ENCODE results near the gene KCNAB1. TPM values are rescaled to one million over a fixed set of nuclear protein-coding genes. Genes with fewer than 3 reads are reported as not detected.

The KCNAB1 gene
- total RNA-seq, 4 donors from 2014 or later: 1.6 to 2.9 (median 2.3) TPM

- TF ChIP-seq CTCF (IDR thresholded peaks at IDR 0.05) (no peak), POLR2A (IDR thresholded peaks at IDR 0.05) (no peak)
- DNase-seq (ENCODE audit: low spot score in 2 of 2): no peak
- intact Hi-C loops (cut with DNase I; ENCODE audit: low total_unique reads): no loop called here
- WGBS, 2 donors: 60 to 76% methylated on average over 2 of the region's 2 CpGs
- no peak overlapping the region for H3K4me3 ChIP-seq (ENCODE audit: low read depth, poor library complexity, severe bottlenecking)
Measured at GRCh38 chr3:156299569-156299968, 179.2 kb downstream of the KCNAB1 start.

- WGBS, 2 donors: 84 to 91% methylated on average over 3 of the region's 3 CpGs
- TF ChIP-seq CTCF (IDR thresholded peaks at IDR 0.05): no peak
- TF ChIP-seq POLR2A (IDR thresholded peaks at IDR 0.05): no peak
- no peak overlapping the region for H3K4me3 ChIP-seq (ENCODE audit: low read depth, poor library complexity, severe bottlenecking)
- intact Hi-C loops (cut with DNase I; ENCODE audit: low total_unique reads): no loop called here
- no peak for DNase-seq (ENCODE audit: low spot score in 2 of 2)
Measured at GRCh38 chr3:156300371-156300770, 180.0 kb downstream of the KCNAB1 start.

- 56 to 59% methylated on average over 6 of the region's 6 CpGs for WGBS, 2 donors
- no peak for DNase-seq (ENCODE audit: low spot score in 2 of 2)
- no peak for TF ChIP-seq POLR2A (IDR thresholded peaks at IDR 0.05)
- TF ChIP-seq CTCF (IDR thresholded peaks at IDR 0.05): no peak
- no peak overlapping the region for H3K4me3 ChIP-seq (ENCODE audit: low read depth, poor library complexity, severe bottlenecking)
- intact Hi-C loops (cut with DNase I; ENCODE audit: low total_unique reads): no loop called here
Measured at GRCh38 chr3:156300929-156301840, 180.8 kb downstream of the KCNAB1 start.

GRCh38 chr3:156303001-156303707, 182.8 kb downstream of the KCNAB1 start:
- intact Hi-C loops (cut with DNase I; ENCODE audit: low total_unique reads): no loop called here

GRCh38 chr3:156304406-156304805, 184.0 kb downstream of the KCNAB1 start:
- no peak for DNase-seq (ENCODE audit: low spot score in 2 of 2)
- TF ChIP-seq CTCF (IDR thresholded peaks at IDR 0.05): no peak
- TF ChIP-seq POLR2A (IDR thresholded peaks at IDR 0.05): no peak
- intact Hi-C loops (cut with DNase I; ENCODE audit: low total_unique reads): no loop called here
- WGBS, 2 donors: 39 to 40% methylated on average over 3 of the region's 3 CpGs
- no peak overlapping the region for H3K4me3 ChIP-seq (ENCODE audit: low read depth, poor library complexity, severe bottlenecking)

More at GRCh38 chr3:156303001-156303707, 182.8 kb downstream of the KCNAB1 start:
- 94 to 97% methylated on average over 1 of the region's 1 CpG for WGBS, 2 donors
- no peak for DNase-seq (ENCODE audit: low spot score in 2 of 2)
- no peak overlapping the region for H3K4me3 ChIP-seq (ENCODE audit: low read depth, poor library complexity, severe bottlenecking)
- TF ChIP-seq CTCF (IDR thresholded peaks at IDR 0.05): no peak
- TF ChIP-seq POLR2A (IDR thresholded peaks at IDR 0.05): no peak

Measured in lower leg skin (tissue), 4 donors.